Activated naive CD8-positive, alpha-beta T cell treated with anti-CD3 and anti-CD28 coated beads, Interleukin-2, amount 50 U/mL, for 16 hours (primary cell): ENCODE results near the gene PRPF8.
"Not testable (repeated sequence)": the region's sequence is repeated elsewhere in the genome, so short reads cannot be mapped to it uniquely, and the experiment has no call there.

Experiments
- DNase-seq: peaks from one replicate; pipeline ENCODE4 v3.0.0-alpha.2; 2020; ENCODE audit warnings: low read depth, low spot score

Gene PRPF8

DNA sequence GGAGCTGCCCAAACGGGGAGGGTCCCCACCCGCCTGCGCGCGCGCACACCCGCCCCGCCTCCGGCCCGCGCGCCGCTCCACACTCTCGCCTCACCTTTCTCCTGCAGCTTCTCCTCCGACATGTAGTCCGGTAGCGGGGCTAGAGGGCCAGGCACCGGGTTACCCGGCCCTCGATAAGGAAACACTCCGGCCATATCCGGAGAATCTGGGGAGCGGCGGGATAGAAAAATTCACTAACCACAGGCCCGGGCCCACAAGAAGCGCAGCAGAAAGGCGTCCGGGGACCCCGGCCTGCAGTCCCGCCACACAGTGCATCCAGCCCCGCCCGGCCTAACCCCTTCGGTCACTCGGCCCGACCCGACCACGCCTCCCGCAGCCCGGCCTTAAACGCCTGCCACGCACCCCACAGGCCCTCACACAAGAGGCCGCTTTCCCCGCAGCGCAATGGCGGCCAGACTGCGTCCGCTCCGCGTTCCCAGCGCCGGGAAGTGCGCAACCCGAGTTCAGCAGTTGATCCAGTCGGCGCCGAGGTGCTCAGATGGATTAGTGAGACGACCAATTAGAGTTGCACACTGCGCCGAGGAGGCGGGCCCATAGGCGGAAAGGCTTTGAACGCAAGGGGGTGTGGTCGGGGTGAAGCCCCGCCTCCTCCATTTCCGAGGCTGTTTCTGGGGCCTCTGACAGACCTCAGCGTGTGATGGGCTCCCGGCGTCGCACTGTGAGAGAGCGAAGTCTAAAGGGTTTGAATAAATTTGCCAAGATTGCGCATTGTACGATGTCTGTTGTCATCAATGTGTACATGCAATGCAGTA, at the start of gene PRPF8:
PRPF8 (minus strand) TSS at position 490 of the 812 bp plus-strand sequence; CDS start at position 194, 296 bp downstream.
- peak; percentile 98 for DNase-seq

DNA sequence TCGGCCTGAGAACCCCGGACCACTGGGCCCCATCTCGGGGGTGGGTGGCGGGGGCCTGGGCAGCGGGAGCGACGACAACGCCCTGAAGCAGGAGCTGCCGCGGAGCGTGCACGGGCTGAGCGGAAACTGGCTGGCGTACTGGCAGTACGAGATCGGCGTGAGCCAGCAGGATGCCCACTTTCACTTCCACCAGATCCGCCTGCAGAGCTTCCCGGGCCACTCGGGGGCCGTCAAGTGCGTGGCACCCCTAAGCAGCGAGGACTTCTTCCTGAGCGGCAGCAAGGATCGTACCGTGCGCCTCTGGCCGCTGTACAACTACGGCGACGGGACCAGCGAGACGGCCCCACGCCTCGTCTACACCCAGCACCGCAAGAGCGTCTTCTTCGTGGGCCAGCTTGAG, 49.1 kb upstream of the PRPF8 start:
- no peak for DNase-seq

DNA sequence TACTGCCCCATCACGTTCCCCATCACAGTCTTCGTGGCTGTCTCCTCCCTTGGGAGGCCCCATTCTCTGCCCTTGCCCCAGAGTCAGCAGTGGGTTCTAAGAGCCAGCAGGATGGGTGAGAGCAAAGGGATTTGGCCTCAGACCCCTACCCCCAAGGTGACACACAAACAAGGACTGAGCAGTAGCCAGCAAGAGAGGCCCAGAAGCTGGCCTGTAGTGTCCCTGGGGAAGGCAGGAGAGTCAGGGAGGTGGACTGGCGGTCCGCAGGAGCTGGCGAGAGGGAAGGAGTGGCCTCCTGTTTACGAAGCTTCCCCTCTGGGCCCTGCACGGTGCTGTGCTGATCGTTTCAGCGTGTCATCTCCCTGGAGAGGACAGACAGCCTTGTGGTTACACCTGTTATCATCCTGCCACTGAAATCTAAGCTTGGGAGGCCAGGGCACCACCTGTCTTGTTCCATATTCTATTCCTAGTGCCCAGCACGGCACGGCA, 48.2 kb upstream of the PRPF8 start:
- DNase-seq, result no peak

DNA sequence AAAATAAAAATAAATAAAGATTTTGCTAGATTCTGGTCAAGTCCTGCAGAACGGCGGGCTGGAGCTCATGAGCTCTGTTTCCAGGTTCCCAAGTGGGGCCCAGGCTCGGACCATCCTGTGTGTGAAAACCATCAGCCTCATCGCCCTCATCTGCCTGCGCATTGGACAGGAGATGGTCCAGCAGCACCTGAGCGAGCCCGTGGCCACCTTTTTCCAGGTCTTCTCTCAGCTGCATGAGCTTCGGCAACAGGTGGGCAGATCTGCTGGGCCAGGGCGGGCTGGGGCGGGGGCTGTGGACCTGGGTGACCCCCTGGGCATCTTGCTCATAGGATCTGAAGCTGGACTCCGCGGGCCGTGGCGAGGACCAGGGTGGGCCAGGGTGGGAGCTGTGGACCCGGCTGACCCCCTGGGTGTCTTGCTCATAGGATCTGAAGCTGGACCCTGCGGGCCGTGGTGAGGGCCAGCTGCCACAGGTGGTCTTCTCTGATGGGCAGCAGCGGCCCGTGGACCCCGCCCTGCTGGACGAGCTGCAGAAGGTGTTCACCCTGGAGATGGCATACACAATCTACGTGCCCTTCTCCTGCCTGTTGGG, 47.7 kb upstream of the PRPF8 start:
- DNase-seq, result no peak

DNA sequence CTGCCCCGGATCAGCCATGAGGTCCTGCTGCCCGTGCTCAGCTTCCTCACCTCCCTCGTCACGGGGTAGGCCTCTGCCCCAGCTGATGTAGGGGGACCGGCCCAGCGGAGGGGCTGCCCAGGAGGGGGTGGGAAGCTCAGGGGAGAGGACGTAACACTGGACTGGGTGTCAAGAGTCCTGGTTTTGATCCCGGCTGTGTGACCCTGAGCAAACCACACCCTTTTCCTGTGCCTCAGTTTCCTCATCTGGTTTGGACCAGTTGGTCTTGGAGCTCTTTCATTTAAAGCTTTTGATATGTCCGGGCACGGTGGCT, 46.5 kb upstream of the PRPF8 start:
- DNase-seq, result no peak

DNA sequence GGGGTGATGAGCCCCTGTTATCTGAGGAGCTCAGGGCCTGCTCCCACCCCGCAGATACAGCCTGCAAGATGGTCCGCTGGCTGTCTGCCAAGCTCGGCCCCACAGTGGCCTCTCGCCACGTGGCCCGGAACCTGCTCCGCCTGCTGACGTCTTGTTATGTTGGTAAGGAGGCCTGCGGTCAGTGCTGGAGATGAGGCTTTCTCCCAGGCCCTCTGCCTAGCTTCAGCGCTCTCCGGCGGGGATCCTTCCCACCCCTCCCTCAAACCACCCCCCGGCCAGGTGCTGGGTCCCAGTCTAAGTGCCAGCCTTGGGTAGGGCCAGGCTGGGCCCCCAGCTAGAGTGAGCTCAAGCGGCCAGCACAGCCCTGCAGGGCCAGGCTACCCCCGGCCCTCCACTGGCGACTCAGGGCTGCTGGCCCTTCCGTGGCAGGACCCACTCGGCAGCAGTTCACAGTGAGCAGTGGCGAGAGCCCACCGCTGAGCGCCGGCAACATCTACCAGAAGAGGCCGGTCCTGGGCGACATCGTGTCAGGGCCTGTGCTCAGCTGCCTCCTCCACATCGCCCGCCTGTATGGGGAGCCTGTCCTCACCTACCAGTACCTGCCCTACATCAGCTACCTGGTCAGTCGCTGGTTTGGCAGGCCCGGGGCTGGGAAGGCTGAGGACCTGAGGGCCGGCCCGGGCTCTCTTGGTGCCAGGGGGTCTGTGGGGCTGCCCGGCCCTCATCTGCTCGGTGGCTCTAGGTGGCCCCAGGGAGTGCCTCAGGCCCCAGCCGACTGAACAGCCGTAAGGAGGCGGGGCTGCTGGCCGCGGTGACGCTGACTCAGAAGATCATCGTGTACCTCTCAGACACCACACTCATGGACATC, 45.9 kb upstream of the PRPF8 start:
- no peak for DNase-seq

DNA sequence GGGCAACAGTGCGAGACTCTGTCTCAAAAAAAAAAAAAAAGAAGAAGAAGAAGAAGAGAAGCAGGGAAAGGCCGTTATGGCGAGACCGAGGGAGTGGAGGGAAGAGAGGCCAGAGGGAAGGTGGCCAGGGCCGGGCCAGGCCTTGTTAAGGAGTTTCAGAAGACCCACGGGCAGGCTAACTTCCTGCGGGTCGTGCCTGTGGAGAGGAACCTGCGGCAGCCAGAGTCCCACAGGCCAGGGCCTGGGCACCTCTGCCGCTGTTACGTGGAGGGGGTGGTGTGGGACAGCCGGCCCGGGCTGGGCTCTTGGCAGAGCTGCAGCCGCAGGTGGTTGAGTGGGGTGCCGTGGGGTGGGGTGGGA, 45.3 kb upstream of the PRPF8 start:
- no peak for DNase-seq

DNA sequence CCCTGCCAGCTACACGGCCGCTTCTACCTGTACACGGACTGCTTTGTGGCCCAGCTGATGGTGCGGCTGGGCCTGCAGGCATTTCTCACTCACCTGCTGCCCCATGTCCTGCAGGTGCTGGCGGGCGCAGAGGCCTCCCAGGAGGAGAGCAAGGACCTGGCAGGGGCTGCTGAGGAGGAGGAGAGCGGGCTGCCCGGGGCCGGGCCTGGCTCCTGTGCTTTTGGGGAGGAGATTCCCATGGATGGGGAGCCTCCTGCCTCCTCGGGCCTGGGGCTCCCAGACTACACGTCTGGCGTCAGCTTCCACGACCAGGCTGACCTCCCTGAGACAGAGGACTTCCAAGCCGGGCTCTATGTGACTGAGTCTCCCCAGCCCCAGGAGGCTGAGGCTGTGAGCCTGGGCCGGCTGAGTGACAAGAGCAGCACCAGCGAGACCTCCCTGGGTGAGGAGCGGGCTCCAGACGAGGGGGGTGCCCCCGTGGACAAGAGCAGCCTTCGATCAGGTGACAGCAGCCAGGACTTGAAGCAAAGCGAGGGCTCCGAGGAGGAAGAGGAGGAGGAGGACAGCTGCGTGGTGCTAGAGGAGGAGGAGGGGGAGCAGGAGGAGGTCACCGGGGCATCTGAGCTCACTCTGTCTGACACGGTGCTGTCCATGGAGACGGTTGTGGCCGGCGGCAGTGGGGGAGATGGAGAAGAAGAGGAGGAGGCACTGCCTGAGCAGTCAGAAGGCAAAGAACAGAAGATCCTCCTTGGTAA, 43.4 kb upstream of the PRPF8 start:
- no peak for DNase-seq

DNA sequence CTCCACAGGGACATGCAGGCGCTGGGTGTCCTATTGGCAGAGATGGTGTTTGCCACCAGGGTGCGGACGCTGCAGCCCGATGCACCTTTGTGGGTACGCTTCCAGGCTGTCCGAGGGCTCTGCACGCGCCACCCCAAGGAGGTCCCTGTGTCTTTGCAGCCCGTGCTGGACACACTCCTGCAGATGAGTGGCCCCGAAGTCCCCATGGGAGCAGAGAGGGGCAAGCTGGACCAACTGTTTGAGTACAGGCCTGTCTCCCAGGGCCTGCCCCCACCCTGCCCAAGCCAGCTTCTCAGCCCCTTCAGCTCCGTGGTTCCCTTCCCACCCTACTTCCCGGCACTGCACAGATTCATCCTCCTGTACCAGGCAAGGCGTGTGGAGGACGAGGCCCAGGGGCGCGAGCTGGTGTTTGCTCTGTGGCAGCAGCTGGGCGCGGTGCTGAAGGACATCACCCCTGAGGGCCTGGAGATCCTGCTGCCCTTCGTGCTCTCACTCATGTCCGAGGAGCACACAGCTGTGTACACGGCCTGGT, 42.7 kb upstream of the PRPF8 start:
- DNase-seq, result no peak

DNA sequence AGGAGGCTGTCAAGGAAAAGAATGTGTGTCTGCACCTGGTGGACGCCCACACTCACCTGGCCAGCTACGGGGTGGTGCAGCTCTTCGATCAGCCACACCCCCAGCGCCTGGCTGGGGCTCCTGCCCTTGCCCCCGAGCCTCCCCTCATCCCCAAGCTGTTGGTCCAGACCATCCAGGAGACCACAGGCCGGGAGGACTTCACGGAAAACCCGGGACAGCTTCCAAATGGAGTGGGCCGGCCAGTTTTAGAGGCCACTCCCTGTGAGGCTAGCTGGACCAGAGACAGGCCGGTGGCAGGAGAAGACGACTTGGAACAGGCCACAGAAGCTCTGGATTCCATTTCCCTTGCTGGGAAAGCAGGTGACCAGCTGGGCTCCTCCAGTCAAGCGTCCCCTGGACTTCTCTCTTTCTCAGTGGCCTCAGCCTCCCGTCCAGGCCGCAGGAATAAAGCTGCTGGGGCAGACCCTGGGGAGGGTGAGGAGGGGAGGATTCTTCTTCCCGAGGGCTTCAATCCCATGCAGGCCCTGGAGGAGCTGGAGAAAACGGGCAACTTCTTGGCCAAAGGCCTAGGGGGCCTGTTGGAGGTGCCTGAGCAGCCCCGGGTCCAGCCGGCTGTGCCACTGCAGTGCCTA, 42.1 kb upstream of the PRPF8 start:
- DNase-seq, result no peak

DNA sequence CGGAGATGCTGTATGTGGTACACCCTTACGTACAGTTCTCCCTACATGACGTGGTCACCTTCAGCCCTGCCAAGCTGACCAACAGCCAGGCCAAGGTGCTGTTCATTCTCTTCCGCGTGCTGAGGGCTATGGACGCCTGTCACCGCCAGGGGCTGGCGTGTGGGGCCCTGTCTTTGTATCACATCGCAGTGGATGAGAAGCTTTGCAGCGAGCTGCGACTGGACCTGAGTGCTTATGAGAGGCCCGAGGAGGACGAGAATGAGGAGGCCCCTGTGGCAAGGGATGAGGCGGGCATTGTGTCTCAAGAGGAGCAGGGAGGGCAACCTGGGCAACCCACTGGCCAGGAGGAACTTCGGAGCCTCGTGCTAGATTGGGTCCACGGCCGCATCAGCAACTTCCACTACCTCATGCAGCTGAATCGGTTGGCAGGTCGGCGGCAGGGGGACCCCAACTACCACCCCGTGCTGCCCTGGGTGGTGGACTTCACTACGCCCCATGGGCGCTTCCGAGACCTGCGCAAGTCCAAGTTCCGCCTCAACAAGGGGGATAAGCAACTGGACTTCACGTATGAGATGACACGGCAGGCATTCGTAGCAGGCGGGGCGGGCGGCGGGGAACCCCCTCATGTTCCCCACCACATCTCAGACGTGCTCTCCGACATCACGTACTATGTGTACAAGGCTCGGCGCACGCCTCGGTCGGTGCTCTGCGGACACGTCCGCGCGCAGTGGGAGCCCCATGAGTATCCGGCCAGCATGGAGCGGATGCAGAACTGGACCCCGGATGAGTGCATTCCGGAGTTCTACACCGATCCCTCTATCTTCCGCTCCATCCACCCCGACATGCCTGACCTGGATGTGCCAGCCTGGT, 41.2 kb upstream of the PRPF8 start:
- DNase-seq, result no peak

DNA sequence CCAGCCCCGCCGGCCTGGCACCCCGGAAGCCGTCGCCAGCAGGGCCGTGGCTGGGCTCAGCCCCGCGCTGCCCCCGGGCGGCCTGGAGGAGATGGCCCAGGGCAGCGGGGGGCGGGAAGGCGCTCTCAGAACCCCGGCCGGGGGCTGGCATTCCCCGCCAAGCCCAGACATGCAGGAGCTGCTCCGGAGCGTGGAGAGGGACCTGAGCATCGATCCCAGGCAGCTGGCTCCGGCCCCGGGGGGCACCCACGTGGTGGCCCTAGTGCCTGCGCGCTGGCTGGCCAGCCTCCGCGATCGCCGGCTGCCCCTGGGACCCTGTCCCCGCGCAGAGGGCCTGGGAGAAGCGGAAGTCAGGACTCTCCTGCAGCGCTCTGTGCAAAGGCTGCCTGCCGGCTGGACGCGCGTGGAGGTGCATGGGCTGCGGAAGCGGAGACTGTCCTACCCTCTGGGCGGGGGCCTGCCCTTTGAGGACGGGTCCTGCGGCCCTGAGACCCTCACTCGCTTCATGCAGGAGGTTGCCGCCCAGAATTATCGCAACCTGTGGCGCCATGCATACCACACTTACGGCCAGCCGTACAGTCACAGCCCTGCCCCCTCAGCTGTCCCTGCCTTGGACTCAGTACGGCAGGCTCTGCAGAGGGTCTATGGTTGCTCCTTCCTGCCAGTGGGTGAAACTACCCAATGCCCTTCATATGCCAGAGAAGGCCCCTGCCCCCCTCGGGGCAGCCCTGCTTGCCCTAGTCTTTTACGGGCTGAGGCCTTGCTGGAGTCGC, 40.4 kb upstream of the PRPF8 start:
- no peak for DNase-seq

DNA sequence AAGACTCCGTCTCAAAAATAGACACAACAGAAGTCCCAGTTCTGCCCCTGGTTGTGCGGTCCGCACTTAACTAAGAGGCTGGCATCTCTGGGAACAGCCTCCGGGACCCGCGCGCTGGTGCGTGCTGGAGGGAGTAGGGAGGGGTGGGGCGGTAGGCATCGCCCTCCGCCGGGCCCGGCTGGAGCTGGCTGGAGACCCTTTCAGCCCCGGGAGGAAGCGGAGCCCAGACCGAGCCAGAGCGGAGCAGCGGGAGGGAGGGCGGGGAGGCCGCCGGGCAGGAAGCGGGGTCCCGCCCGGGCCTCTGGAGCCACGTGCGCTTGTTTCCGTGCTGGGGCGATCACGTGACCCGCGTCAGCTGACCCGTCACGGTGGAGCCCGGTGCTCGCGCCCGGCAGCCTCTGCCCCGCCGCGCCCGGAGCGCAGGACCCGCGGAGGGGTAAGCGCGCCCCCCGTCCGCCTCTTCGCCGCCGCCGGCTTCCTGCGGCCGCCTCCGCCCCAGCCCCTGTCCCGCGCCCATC, 39.7 kb upstream of the PRPF8 start, which contains the start of gene WDR81:
WDR81 (plus strand) TSS at position 354 of the 518 bp plus-strand sequence. CDS start 256 bp downstream, outside the sequence.
- peak; percentile 69 for DNase-seq

DNA sequence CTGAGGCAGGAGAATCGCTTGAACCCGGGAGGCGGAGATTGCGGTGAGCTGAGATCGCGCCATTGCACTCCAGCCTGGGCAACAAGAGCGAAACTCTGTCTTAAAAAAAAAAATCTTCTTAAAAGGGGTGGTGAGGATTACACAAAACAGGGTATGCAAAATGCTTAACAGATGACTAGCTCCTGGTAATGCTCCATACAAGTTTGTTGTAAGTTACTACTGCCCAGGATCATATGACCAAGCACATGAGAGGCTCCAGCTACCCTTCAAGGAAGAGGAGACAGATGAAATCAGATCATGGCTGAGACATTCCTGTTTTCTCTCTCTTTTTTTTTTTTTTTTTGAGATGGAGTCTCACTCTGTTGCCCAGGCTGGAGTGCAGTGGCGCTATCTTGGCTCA, 37.4 kb upstream of the PRPF8 start:
- DNase-seq, result not testable (repeated sequence)

DNA sequence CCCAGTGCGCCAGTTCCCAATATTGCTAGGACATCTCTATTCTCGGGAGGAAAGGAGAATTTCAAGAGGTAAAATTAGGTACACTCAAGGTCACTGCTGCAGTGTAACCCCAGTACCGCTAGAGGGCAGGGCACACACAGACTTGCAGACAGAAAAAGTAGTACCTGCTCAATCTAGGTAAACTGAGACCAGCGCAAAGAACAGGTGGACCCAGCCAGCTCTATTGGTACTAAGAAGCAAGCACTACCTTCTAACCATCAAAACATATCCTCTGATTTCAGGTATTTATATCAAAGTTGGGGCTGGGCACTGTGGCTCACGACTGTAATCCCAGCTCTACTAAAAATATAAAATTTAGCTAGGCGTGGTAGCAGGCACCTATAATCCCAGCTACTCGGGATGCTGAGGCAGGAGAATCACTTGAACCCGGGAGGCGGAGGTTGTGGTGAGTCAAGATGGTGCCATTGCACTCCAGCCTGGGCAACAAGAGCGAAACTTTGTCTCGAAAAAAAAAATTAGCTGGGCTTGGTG, 36.3 kb upstream of the PRPF8 start:
- DNase-seq, result peak; percentile 29

DNA sequence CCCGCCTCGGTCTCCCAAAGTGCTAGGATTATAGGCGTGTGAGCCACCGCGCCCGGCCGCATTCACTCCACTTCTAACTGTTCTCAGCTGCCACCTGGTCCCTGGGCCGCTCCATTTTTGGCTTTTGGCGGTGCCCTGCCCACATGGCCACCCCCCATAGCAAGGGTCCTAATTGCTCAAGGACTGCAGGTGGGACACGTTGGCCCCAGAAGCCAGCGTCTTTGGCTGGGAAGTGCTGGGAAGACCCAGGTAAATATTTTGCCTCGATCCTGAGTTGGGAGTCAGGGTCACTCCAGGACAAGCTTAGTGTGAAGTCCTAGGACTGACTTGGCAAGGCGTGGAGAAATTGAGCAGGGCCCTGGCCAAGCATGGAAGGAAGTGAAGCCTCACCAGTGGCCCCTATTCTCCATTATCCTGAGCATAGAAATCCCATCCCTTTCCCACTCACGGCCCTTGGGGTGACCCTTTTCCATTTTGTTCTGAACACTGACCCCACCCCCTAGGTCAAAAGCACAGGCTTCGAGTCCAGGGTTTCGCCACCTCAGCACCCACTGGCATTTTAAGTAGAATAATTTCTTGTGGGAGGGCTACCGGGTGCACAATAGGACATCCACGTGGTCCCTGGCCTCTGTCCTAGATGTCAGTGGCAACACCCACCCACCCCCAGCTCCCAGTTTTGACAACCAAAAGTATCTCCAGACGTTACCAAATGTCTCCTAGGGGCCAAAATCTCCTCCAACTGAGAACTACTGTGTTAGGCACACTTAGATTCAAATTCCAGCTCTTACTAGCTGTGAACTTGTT, 33.9 kb upstream of the PRPF8 start:
- no peak for DNase-seq

DNA sequence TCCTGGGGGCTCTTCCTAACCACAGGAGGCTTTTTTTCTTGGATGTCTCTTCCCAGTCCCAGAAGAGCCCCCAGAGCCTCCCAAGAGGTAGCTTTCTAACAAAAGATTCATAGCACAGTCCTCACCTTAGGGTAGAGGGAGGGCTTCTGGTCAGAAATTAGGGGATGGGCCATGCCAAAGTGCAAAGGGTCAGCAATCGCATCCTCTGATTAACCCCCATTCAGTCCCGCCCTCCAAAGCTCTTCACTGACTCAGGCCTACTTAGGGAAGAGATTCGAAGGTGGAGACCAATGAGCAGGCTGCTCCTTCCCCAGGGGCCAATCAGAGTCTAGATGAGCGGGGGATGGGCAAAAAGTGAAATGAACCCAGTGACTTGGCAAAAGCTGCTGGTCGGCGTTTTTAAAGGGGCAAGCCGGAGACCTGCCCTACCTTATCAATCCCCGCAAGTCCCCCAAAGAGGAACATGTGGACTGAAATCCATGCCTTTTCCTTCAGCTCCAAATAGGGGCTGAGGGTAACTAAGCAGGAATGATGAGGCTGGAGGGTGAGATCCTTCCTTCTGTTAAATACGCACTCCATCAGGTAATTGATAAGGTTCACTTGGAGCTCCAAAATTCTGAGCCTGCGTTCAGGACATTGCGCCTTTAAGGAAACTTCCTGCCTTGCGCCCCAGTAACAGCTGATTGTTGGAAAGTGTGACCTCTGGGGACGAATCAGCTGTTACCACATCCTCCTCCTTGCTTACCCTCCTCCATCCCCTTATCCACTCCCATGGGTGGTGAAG, 32.4 kb upstream of the PRPF8 start:
- peak; percentile 75 for DNase-seq
